Fibroblast of lung (primary cell): ENCODE data around the gene DOK5.

Experiments used
- CTCF ChIP-seq, 2 donors: IDR thresholded peaks in 1 of 2; conservative IDR thresholded peaks in 1 of 2; 1 replicate in 1 of 2; 2 replicates in 1 of 2; pipeline ENCODE4 v1.5.1; 2011 to 2012; ENCODE audit warnings: low read length in 2 of 2, control low read depth in 1 of 2, inconsistent platforms in 1 of 2, low read depth in 1 of 2, mild to moderate bottlenecking in 1 of 2
- EZH2 ChIP-seq: IDR thresholded peaks from 2 replicates; pipeline ENCODE4 v1.5.1; 2012; ENCODE audit warnings: low read length, control low read depth, mild to moderate bottlenecking; ENCODE audit errors: missing control alignments

- TF ChIP-seq CTCF (conservative IDR thresholded peaks at IDR 0.05 in 1 of 2, IDR thresholded peaks at IDR 0.05 in 1 of 2; ENCODE audit: low read depth in 1 of 2, low read length in 2 of 2): no peak
- TF ChIP-seq EZH2: no peak
Measured at GRCh38 chr20:54435015-54435414, 40.4 kb upstream of the DOK5 start.
